ENCODE data around the gene TNFAIP1.

The TNFAIP1 gene

GRCh38 chr17:28317966-28318758, 17.4 kb upstream of the TNFAIP1 start:
- TF ChIP-seq GATA3 (IDR thresholded peaks at IDR 0.05; ENCODE audit: low read depth, low read length), result no peak
- no peak for TF ChIP-seq GATA2 (IDR thresholded peaks at IDR 0.05; ENCODE audit: low read depth, low read length)

DNA sequence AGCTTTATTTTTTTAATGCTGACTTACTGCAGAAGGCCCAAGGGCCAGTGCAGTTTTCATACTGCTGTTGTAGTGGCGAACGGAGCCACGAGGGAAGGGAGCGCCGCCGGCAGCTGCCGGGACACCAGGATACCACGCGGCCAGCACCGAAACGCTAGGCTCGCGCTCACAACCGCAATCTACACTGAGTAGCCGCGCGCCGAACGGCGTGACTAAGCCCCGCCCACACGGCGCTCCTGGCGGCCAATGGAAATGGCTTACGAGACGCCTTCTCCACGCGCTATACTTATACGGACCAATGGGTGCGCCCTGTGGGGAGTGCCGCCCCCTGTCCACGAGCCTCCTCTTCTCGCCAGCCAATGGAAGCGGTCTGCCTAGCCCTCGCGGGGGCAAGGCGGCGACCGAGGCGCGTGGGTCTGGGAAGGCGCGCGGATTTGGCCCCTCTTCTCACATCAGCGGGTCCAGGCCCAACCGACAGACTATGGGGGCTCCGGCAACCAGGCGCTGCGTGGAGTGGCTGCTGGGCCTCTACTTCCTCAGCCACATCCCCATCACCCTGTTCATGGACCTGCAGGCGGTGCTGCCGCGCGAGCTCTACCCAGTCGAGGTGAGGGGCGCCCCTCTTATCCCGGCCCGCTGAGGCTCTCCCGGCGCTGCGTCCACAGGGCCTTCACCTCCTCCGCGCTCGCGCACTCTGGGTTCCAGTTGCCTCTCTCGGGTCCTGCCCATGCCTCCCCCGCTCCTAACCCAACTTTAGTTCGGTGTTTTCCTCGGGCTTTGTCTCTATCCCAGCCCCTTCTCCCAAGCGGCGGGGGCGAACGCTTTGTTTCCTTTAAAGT, 16.6 kb upstream of the TNFAIP1 start, which contains the start of gene TMEM97:
TSS of gene TMEM97 (plus strand) at position 442 of the 839 bp plus-strand sequence. CDS start at position 482, 40 bp downstream.
- TF ChIP-seq GATA3 (IDR thresholded peaks at IDR 0.05; ENCODE audit: low read depth, low read length) (no peak), GATA2 (IDR thresholded peaks at IDR 0.05; ENCODE audit: low read depth, low read length) (no peak)

DNA sequence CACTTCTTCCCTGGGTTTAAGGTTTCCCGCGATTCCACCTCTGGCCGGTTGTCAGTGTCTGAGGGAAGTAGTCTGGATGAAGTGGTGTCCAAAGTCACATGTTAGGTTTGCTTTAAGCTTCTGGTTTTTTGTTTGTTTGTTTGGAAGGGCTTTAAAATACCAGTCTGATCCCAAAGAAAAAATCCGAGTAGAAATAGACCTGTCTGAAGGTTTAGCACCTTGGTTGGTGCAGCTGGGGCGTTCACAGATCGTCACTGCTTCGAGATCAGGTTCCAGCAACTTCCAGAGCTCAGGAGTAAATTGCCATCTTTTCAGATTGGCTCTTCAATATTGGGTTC, 16.0 kb upstream of the TNFAIP1 start:
- no peak for TF ChIP-seq GATA3 (IDR thresholded peaks at IDR 0.05; ENCODE audit: low read depth, low read length)
- no peak for TF ChIP-seq GATA2 (IDR thresholded peaks at IDR 0.05; ENCODE audit: low read depth, low read length)

GRCh38 chr17:28320215-28321061, 15.1 kb upstream of the TNFAIP1 start:
- TF ChIP-seq GATA2 (IDR thresholded peaks at IDR 0.05; ENCODE audit: low read depth, low read length) (no peak), GATA3 (IDR thresholded peaks at IDR 0.05; ENCODE audit: low read depth, low read length) (no peak)

DNA sequence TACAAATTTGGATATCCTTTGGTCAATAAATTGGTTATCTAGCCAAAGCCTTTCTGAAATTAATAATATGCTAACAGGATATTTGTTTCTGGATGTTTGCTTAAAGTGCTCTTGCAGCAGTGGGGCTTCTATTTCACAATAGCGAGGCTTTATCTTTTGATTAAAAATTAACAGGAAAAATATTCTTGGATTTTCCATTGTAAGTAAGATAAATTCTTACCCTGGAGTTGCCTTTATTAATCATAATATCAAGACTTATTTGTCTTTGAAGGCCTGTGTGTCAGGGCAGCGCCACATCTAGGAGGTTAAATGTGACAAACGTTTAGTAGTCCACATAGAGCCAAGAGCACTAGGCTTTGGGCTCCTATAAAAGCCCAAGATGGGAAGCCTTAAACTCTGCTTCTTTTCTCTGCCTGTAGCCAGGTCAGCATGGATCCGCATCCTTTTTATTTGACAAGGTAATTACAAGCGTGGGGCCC, 11.3 kb upstream of the TNFAIP1 start:
- TF ChIP-seq GATA2 (IDR thresholded peaks at IDR 0.05; ENCODE audit: low read depth, low read length), result no peak
- TF ChIP-seq GATA3 (IDR thresholded peaks at IDR 0.05; ENCODE audit: low read depth, low read length), result no peak

GRCh38 chr17:28324781-28325180, 10.8 kb upstream of the TNFAIP1 start:
- TF ChIP-seq GATA2 (IDR thresholded peaks at IDR 0.05; ENCODE audit: low read depth, low read length) (no peak), GATA3 (IDR thresholded peaks at IDR 0.05; ENCODE audit: low read depth, low read length) (no peak)

GRCh38 chr17:28325211-28325610, 10.3 kb upstream of the TNFAIP1 start:
- no peak for TF ChIP-seq GATA2 (IDR thresholded peaks at IDR 0.05; ENCODE audit: low read depth, low read length)

GRCh38 chr17:28326114-28326513, 9.4 kb upstream of the TNFAIP1 start:
- TF ChIP-seq GATA3 (IDR thresholded peaks at IDR 0.05; ENCODE audit: low read depth, low read length) (no peak), GATA2 (IDR thresholded peaks at IDR 0.05; ENCODE audit: low read depth, low read length) (no peak)

DNA sequence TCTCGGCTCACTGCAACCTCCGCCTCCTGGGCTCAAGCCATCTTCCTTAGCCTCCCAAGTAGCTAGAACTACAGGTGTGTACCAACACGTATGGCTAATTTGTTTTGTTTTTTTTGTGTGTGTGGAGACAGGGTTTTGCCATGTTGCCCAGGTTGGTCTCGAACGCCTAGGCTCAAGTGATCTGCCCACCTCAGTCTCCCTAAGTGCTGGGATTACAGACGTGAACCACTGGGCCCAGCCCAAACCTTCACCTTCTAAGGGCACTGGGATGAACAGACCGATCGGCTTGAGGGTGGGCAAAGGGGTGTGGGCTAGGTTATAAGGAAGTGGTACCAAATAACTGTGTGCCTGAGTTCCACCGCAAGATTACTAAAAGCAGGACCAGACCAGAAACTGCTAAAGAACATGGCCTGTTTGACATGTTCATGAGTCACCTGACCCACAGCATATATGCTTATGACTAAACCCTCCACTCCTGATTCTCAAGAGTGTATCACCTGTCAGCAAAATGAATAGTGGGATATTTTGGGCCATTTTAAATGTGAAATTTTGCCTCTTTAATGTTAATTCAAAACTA, 8.4 kb upstream of the TNFAIP1 start:
- no peak for TF ChIP-seq GATA2 (IDR thresholded peaks at IDR 0.05; ENCODE audit: low read depth, low read length)
- no peak for TF ChIP-seq GATA3 (IDR thresholded peaks at IDR 0.05; ENCODE audit: low read depth, low read length)

DNA sequence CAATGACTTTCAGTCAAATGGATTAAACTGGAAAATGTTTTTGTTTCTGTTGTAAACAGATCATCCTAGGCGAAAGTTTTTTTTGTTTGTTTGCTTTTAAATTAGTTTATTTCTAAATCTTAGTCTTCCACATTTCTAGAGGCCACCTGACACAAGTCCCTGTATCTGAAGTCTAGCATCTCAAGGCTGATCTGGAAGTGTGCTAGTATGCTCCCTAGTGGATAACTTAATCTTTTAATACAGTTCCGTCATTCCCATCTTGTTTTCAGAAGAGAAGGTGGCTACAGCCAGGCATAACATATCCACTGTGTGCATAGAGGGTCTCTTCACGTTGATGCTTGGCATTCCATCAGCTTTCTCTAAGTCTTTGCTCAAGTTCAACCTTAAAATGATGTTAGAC, 7.9 kb upstream of the TNFAIP1 start:
- TF ChIP-seq GATA2 (IDR thresholded peaks at IDR 0.05; ENCODE audit: low read depth, low read length) (no peak), GATA3 (IDR thresholded peaks at IDR 0.05; ENCODE audit: low read depth, low read length) (no peak)

GRCh38 chr17:28328325-28328724, 7.2 kb upstream of the TNFAIP1 start:
- TF ChIP-seq GATA2 (IDR thresholded peaks at IDR 0.05; ENCODE audit: low read depth, low read length), result no peak
- no peak for TF ChIP-seq GATA3 (IDR thresholded peaks at IDR 0.05; ENCODE audit: low read depth, low read length)

GRCh38 chr17:28330671-28331070, 4.9 kb upstream of the TNFAIP1 start:
- no peak for TF ChIP-seq GATA2 (IDR thresholded peaks at IDR 0.05; ENCODE audit: low read depth, low read length)
- TF ChIP-seq GATA3 (IDR thresholded peaks at IDR 0.05; ENCODE audit: low read depth, low read length), result no peak

GRCh38 chr17:28331891-28332420, 3.6 kb upstream of the TNFAIP1 start:
- no peak for TF ChIP-seq GATA2 (IDR thresholded peaks at IDR 0.05; ENCODE audit: low read depth, low read length)
- TF ChIP-seq GATA3 (IDR thresholded peaks at IDR 0.05; ENCODE audit: low read depth, low read length), result no peak
